Measurements from ENCODE around the gene FOS. TPM values are rescaled to one million over a fixed set of nuclear protein-coding genes. Genes with fewer than 3 reads are reported as not detected.

The FOS gene
- total RNA-seq, 1 donor from 2014 or later, result 2.7 TPM

DNA sequence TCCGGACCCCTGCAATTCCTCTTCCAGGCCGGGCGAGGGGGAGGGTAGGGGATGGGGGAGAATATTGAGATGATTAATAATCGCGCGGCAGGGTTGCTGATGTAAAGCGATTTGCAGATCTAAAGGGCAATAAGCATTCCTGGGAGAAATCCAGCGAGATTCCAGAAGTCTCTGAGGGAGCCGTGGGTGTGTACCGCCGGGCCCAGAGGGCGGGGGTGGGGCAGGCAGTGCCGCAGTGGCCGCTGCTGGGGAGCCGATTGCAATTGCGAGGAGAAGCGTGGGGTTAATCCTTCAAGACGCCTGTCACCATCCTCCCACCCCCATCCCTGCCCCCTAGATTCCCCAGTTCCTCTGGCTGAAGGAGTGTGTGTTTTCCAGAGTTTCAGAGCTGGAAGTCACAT is 16.4 kb downstream of the FOS start:
- DNase-seq (ENCODE audit: low read depth), result no peak
- H3K4me3 ChIP-seq (ENCODE audit: low read depth, low read length), result peak overlapping the region; percentile 70
- TF ChIP-seq, protein P1, sequence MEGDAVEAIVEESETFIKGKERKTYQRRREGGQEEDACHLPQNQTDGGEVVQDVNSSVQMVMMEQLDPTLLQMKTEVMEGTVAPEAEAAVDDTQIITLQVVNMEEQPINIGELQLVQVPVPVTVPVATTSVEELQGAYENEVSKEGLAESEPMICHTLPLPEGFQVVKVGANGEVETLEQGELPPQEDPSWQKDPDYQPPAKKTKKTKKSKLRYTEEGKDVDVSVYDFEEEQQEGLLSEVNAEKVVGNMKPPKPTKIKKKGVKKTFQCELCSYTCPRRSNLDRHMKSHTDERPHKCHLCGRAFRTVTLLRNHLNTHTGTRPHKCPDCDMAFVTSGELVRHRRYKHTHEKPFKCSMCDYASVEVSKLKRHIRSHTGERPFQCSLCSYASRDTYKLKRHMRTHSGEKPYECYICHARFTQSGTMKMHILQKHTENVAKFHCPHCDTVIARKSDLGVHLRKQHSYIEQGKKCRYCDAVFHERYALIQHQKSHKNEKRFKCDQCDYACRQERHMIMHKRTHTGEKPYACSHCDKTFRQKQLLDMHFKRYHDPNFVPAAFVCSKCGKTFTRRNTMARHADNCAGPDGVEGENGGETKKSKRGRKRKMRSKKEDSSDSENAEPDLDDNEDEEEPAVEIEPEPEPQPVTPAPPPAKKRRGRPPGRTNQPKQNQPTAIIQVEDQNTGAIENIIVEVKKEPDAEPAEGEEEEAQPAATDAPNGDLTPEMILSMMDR (conservative IDR thresholded peaks at IDR 0.05; ENCODE audit: low read depth, low read length), result no peak

DNA sequence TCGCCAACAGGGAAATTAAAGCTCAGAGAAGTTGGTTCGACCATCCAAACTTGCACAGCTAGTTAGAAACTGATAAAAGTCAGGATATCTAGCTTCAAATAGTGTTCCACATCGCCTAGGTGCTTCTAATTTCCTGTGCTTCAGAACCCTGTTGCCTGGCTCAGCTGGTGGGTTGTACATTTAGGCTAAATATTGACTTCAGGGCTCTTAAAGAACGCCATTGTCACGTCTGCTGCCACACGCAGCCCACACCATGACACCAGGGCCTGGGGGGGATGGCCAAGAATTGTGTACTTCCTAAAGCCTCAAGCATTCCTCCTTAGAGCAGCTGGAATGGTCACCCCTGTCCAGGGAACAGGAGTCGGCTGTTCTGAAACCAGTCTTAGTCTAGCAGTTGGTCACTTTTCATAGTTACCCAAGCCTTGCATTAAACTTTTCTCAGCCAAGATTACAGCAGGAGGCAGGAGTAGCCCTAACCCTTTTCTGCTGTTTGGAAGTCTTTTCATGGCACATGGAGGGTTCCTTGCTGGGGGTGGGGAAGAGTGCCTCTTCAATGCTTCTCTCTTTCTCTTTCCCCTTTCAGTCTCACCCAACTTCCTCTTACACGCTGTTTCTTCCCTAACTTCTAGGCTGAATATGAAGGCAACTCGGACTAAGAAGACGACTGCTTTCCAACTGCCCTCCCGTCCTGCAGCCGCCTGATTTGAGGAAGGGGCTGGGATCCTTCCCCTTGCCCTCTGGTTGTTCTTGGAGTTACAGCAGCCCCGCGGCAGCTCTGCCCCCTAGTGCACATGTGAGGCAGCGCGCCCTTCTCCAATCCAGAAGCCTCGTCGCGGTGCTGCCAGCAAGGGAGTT is 17.1 kb downstream of the FOS start:
- TF ChIP-seq, protein P1 (conservative IDR thresholded peaks at IDR 0.05; ENCODE audit: low read depth, low read length), result peak; percentile 98
- H3K4me3 ChIP-seq (ENCODE audit: low read depth, low read length), result peak overlapping the region; percentile 70
- DNase-seq (ENCODE audit: low read depth), result no peak

DNA sequence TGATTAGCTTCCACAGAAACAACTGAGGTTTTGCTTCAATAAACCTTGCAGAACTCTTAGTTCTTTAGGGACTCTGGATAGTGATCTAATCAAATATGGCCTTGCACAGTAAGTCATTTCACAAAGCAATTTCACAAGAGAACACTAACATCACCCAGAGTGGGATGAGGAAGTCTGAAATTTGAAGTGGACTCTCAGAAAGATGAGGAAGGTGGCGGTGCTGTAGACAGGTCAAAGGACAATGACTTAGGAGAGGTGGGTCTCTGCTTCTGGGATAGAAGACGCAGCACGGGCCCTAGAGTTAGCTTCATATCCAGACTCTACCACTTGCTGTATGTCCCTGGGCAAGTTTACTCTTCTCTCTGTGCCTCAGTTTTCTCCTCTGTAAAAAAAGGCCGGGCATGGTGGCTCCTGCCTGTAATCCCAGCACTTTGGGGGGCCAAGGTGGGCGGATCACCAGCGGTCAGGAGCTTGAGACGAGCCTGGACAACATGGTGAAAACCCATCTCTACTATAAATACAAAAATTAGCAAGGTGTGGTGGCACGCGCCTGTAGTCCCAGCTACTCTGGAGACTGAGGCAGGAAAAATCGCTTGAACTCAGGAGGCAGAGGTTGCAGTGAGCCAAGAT is 18.9 kb downstream of the FOS start:
- H3K4me3 ChIP-seq (ENCODE audit: low read depth, low read length), result no peak overlapping the region
- TF ChIP-seq, protein P1 (conservative IDR thresholded peaks at IDR 0.05; ENCODE audit: low read depth, low read length), result no peak
- DNase-seq (ENCODE audit: low read depth), result no peak

DNA sequence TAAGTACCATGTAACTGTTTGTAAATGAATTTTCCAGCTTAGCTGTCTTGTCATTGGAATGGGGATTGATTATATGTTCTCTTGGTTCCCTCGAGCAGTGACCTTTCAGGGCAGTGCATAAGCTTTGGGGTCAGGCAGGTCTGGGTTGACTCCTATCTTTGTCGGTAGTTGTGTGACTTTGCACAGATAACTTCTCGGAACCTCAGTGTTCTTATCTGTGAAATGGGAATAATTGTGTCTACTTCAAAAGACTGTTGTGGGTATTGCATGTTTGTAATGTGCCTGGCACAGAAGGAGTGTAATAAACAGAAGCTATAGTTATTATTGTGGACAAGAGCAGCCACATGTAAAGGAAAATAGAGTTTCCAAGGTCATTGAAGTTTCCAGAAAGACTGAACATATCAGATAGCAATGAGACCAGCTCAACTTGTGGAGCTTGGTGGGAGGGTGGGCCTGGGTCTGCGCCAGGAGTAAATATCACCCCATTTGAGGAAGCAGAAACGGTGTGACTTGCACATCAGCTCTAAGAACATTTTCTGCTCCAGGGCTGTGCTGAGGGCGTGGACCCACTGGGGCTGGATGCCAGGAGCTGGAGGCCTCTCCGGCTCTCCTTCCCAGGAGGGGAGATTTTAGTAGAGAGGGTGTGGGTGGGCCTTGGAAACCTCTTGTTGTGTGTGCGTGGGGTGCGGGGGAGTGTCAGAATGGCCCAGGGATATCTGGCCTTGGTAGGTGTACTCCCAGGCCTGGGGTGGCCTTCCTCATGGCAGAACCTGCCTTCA is 19.7 kb downstream of the FOS start:
- TF ChIP-seq, protein P1 (conservative IDR thresholded peaks at IDR 0.05; ENCODE audit: low read depth, low read length), result no peak
- DNase-seq (ENCODE audit: low read depth), result no peak
- H3K4me3 ChIP-seq (ENCODE audit: low read depth, low read length), result no peak overlapping the region

DNA sequence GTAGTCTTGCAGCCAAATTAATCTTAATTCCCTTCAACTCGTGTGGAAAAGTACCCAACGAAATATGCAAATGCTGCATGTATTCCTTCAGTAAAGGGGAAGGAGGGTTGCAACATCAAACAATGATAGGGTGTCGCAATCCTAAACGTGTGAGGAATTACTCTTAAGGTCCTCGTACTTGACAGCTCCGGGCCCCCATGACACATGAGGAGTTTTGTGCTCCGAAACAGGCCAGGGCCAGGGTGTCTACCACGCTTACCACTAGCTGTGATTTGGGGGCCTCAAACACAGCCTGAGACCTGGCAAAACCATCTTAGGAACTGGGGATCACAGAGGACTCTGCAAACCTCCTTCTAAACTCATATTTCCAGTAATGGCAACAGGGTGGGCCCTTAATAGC is 20.4 kb downstream of the FOS start:
- TF ChIP-seq, protein P1 (conservative IDR thresholded peaks at IDR 0.05; ENCODE audit: low read depth, low read length), result no peak
- DNase-seq (ENCODE audit: low read depth), result no peak
- no peak overlapping the region for H3K4me3 ChIP-seq (ENCODE audit: low read depth, low read length)

DNA sequence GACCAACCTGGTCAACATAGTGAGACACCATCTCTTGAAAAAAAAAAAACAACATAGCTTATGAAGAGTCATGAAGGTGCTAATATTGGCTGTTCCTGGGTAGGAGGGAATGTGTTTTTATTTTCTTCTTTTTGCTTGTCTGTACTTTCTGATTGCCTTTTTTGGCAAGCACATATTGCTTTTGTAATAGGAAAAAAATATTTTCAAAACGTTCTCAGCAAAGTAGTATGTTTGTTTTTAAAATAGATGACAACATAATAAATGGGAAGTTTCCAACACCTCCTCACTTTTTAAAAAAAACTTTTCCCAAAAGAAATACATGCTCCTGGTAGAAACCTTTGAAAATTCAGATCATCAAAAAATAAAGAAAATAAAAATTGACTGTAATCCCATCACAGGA is 20.9 kb downstream of the FOS start:
- TF ChIP-seq, protein P1 (conservative IDR thresholded peaks at IDR 0.05; ENCODE audit: low read depth, low read length), result no peak
- H3K4me3 ChIP-seq (ENCODE audit: low read depth, low read length), result no peak overlapping the region
- DNase-seq (ENCODE audit: low read depth), result no peak
